ENCODE data around the gene RAB35.

RAB35 gene

GRCh38 chr12:120140603-120141002, 24.1 kb upstream of the RAB35 start:
- H3K27ac ChIP-seq (ENCODE audit: low read depth, low read length) = no peak overlapping the region
- H3K36me3 ChIP-seq (ENCODE audit: control insufficient read depth, low read length) = peaks cover 93% of the 10 kb centered on the region
- H3K9me3 ChIP-seq (ENCODE audit: control insufficient read depth, insufficient read depth, low read length) = no peaks in the 10 kb centered on the region
- H3K4me3 ChIP-seq (ENCODE audit: low read length) = no peak overlapping the region
- no peaks in the 10 kb centered on the region for H3K79me2 ChIP-seq (ENCODE audit: control insufficient read depth, low read length)
- no peaks in the 10 kb centered on the region for H3F3A ChIP-seq (ENCODE audit: control insufficient read depth, insufficient read depth)
- H4K20me1 ChIP-seq (ENCODE audit: control insufficient read depth, insufficient read depth, low read depth, low read length) = no peaks in the 10 kb centered on the region
- H3K4me2 ChIP-seq (ENCODE audit: low read length) = no peak overlapping the region
- no peaks in the 10 kb centered on the region for H3K9me2 ChIP-seq (replicated peaks; ENCODE audit: control insufficient read depth, low read length)
- H3K27me3 ChIP-seq (ENCODE audit: control insufficient read depth, low read length) = no peaks in the 10 kb centered on the region
- no peak for TF ChIP-seq EZH2phosphoT487 (IDR thresholded peaks at IDR 0.05; ENCODE audit: borderline replicate concordance, low read length)
- no peak for TF ChIP-seq CTCF (IDR thresholded peaks at IDR 0.05; ENCODE audit: low read depth, low read length, poor library complexity, severe bottlenecking)
- no peaks in the 10 kb centered on the region for H3K4me1 ChIP-seq (ENCODE audit: control insufficient read depth, low read length)

DNA sequence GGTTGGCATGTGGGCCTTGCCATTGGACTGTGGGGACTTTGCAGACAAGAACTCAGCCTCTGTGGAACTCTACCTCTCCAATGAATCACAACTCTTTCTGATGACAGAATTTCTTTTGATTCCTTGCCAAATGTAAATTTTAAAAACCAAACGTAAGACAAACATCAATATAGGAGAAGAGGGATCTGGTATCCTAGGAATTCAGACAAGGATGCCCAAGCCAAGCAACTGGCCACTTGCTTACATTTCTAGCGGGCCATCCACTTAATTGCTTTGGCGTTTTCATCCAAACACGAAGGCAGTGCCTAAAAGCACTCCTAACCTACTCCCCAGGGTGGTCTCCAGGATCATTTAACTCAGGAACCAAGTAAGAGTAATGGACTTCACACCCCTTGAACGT, 23.4 kb upstream of the RAB35 start:
- Histone ChIP-seq H3K27me3 (ENCODE audit: control insufficient read depth, low read length) (no peaks in the 10 kb centered on the region), H3K4me3 (ENCODE audit: low read length) (no peak overlapping the region), H3K27ac (ENCODE audit: low read depth, low read length) (no peak overlapping the region), H3K9me2 (replicated peaks; ENCODE audit: control insufficient read depth, low read length) (no peaks in the 10 kb centered on the region), H3F3A (ENCODE audit: control insufficient read depth, insufficient read depth) (no peaks in the 10 kb centered on the region), H3K4me2 (ENCODE audit: low read length) (no peak overlapping the region), H3K36me3 (ENCODE audit: control insufficient read depth, low read length) (peaks cover 93% of the 10 kb centered on the region), H4K20me1 (ENCODE audit: control insufficient read depth, insufficient read depth, low read depth, low read length) (no peaks in the 10 kb centered on the region), H3K9me3 (ENCODE audit: control insufficient read depth, insufficient read depth, low read length) (no peaks in the 10 kb centered on the region), H3K4me1 (ENCODE audit: control insufficient read depth, low read length) (no peaks in the 10 kb centered on the region; the same call in 1 of the 2 replicates), H3K79me2 (ENCODE audit: control insufficient read depth, low read length) (no peaks in the 10 kb centered on the region)
- TF ChIP-seq EZH2phosphoT487 (IDR thresholded peaks at IDR 0.05; ENCODE audit: borderline replicate concordance, low read length) (no peak), CTCF (IDR thresholded peaks at IDR 0.05; ENCODE audit: low read depth, low read length, poor library complexity, severe bottlenecking) (no peak)

DNA sequence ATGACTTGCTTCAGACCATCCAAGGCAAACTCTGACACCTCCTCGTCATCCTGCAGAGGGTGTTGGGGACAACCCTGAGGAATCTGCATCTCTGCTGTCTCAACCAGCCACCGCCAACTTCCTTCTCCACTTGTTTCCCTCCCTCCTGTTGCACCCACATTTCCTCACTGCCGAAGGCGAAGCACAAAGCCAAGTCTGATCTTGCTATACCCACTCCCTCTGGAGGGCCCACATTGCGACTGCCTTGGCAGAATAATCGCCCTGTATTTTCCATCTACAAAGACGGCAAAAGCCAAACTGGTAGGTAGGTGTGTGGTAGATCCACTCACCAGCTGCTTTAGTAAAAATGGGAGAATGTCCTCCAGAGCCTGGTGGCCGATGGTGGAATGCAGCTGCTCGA, 21.8 kb upstream of the RAB35 start:
- Histone ChIP-seq H3K9me3 (ENCODE audit: control insufficient read depth, insufficient read depth, low read length) (no peaks in the 10 kb centered on the region), H3K27me3 (ENCODE audit: control insufficient read depth, low read length) (no peaks in the 10 kb centered on the region), H4K20me1 (ENCODE audit: control insufficient read depth, insufficient read depth, low read depth, low read length) (no peaks in the 10 kb centered on the region), H3K4me2 (ENCODE audit: low read length) (no peak overlapping the region), H3K4me1 (ENCODE audit: control insufficient read depth, low read length) (peaks cover 14% of the 10 kb centered on the region), H3K79me2 (ENCODE audit: control insufficient read depth, low read length) (no peaks in the 10 kb centered on the region), H3F3A (ENCODE audit: control insufficient read depth, insufficient read depth) (no peaks in the 10 kb centered on the region; the same call in 1 of the 2 replicates), H3K36me3 (ENCODE audit: control insufficient read depth, low read length) (peaks cover 93% of the 10 kb centered on the region), H3K27ac (ENCODE audit: low read depth, low read length) (no peak overlapping the region), H3K4me3 (ENCODE audit: low read length) (no peak overlapping the region), H3K9me2 (replicated peaks; ENCODE audit: control insufficient read depth, low read length) (no peaks in the 10 kb centered on the region)
- TF ChIP-seq EZH2phosphoT487 (IDR thresholded peaks at IDR 0.05; ENCODE audit: borderline replicate concordance, low read length) (no peak), CTCF (IDR thresholded peaks at IDR 0.05; ENCODE audit: low read depth, low read length, poor library complexity, severe bottlenecking) (no peak)
